Measurements from ENCODE around the gene DCC.

GRCh38 chr18:52451256-52451655 lies 111.3 kb downstream of the DCC start:
- TF ChIP-seq ZFP36 (IDR thresholded peaks at IDR 0.05; ENCODE audit: low read depth, low read length, partially characterized antibody): no peak
- TF ChIP-seq ELF1 (tag; IDR thresholded peaks at IDR 0.05): no peak
- TF ChIP-seq MGA (IDR thresholded peaks at IDR 0.05): no peak
- TF ChIP-seq CEBPB (tag; IDR thresholded peaks at IDR 0.05): no peak
- no peak for TF ChIP-seq CTCF (IDR thresholded peaks at IDR 0.05 in 2 of 3, conservative IDR thresholded peaks at IDR 0.05 in 1 of 3; ENCODE audit: insufficient read depth in 2 of 3, low read depth in 1 of 3, low read length in 3 of 3)
- no peak for TF ChIP-seq MBD2 (IDR thresholded peaks at IDR 0.05; ENCODE audit: borderline replicate concordance, low read depth)
- TF ChIP-seq JUN (IDR thresholded peaks at IDR 0.05; ENCODE audit: borderline replicate concordance, low read depth, low read length): no peak
- TF ChIP-seq JUN (CRISPR knock-in tag; IDR thresholded peaks at IDR 0.05; ENCODE audit: borderline replicate concordance): no peak
- no peak for TF ChIP-seq EP300 (IDR thresholded peaks at IDR 0.05; ENCODE audit: low read length)
- TF ChIP-seq ZNF280A (IDR thresholded peaks at IDR 0.05; ENCODE audit: low read depth, partially characterized antibody): no peak
- no peak for TF ChIP-seq BRCA1 (IDR thresholded peaks at IDR 0.05)
- TF ChIP-seq BRCA1 (CRISPR knock-in tag; IDR thresholded peaks at IDR 0.05): no peak
- TF ChIP-seq SP1 (CRISPR knock-in tag; IDR thresholded peaks at IDR 0.05): no peak
- TF ChIP-seq NBN (IDR thresholded peaks at IDR 0.05; ENCODE audit: low read depth): no peak
- no peak for TF ChIP-seq ZNF12 (CRISPR knock-in tag; IDR thresholded peaks at IDR 0.05)

Measured in K562 (cell line).